GM12801 (cell line): ENCODE data around the gene TCFL5.

Experiments used
- CTCF ChIP-seq: IDR thresholded peaks from one replicate; pipeline ENCODE4 v1.5.1; 2011; ENCODE audit warnings: control low read depth; ENCODE audit not compliant: insufficient read length; ENCODE audit errors: extremely low read depth

TCFL5 gene

GRCh38 chr20:62881662-62882395 lies 20.2 kb upstream of the TCFL5 start:
- TF ChIP-seq CTCF = no peak

GRCh38 chr20:62880935-62881661 lies 19.5 kb upstream of the TCFL5 start:
- no peak for TF ChIP-seq CTCF

- TF ChIP-seq CTCF = no peak
Measured at GRCh38 chr20:62880147-62880934, 18.7 kb upstream of the TCFL5 start.

GRCh38 chr20:62879275-62880146 lies 17.9 kb upstream of the TCFL5 start:
- no peak for TF ChIP-seq CTCF

- TF ChIP-seq CTCF = no peak
Measured at GRCh38 chr20:62878244-62879038, 16.8 kb upstream of the TCFL5 start.

GRCh38 chr20:62876902-62877816 lies 15.5 kb upstream of the TCFL5 start:
- no peak for TF ChIP-seq CTCF
